Parathyroid adenoma (tissue), 2 donors: ENCODE results near the gene PLP2.

Source experiments
- H2AFZ ChIP-seq: fragments of 300-600 bp; sonication (generic); one replicate; pipeline ENCODE4 v1.7.0; 2017; ENCODE audit warnings: antibody characterized with exemption, mild to moderate bottlenecking
- H3K27ac ChIP-seq: fragments of 300-600 bp; sonication (generic); one replicate; pipeline ENCODE4 v1.7.0; 2017
- H3K27me3 ChIP-seq: fragments of 300-600 bp; sonication (generic); one replicate; pipeline ENCODE4 v1.7.0; 2017; ENCODE audit warnings: low read length; ENCODE audit not compliant: control insufficient read depth, insufficient read depth
- H3K36me3 ChIP-seq: fragments of 300-600 bp; sonication (generic); one replicate; pipeline ENCODE4 v1.7.0; 2017; ENCODE audit warnings: low read length; ENCODE audit not compliant: control insufficient read depth, insufficient read depth
- H3K4me1 ChIP-seq: fragments of 300-600 bp; sonication (generic); one replicate; pipeline ENCODE4 v1.7.0; 2017; ENCODE audit warnings: control low read depth
- H3K4me2 ChIP-seq: fragments of 300-600 bp; sonication (generic); one replicate; pipeline ENCODE4 v1.7.0; 2017; ENCODE audit warnings: low read length
- H3K4me3 ChIP-seq: fragments of 300-600 bp; sonication (generic); one replicate; pipeline ENCODE4 v1.7.0; 2017; ENCODE audit warnings: low read depth, low read length
- H3K79me2 ChIP-seq: fragments of 300-600 bp; sonication (generic); one replicate; pipeline ENCODE4 v1.7.0; 2017; ENCODE audit warnings: control low read depth
- H3K9ac ChIP-seq: fragments of 300-600 bp; sonication (generic); one replicate; pipeline ENCODE4 v1.7.0; 2017; ENCODE audit warnings: mild to moderate bottlenecking
- H3K9me3 ChIP-seq: fragments of 300-600 bp; sonication (generic); one replicate; pipeline ENCODE4 v1.7.0; 2017; ENCODE audit warnings: low read length; ENCODE audit not compliant: control insufficient read depth
- TF ChIP-seq, protein P1 (sequence below): fragments of 300-600 bp; sonication (generic); IDR thresholded peaks from one replicate; pipeline ENCODE4 v1.7.0; 2017; ENCODE audit warnings: antibody characterized with exemption, mild to moderate bottlenecking
- donor health status: primary hyperparathyroidism.

The PLP2 gene

DNA sequence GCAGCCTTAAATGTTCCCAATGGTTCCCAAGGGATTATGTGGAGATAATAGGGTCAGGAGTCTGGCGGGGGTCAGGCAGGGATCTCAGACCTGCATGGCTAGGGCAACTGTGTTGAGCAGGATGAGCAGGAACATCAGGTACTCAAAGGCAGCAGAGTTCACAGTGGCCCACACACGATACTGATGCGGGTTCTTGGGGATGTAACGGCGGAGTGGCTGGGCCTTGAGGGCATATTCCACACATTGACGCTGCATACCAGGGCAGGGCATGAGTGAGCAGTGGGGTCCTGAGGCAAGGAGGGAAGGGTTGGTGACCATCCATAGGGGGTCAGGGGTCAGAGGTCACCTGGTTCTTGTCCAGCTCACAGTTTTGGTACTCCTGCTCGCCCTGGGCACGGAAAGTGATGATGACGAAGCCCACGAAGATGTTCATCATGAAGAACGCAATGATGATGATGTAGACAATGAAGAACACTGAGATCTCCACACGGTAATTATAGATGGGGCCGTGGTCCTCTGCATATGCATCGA is 43.4 kb downstream of the PLP2 start:
- no peaks in the 10 kb centered on the region for H3K79me2 ChIP-seq
- H3K4me2 ChIP-seq = no peak overlapping the region
- H3K4me3 ChIP-seq = no peak overlapping the region
- no peak overlapping the region for H3K9ac ChIP-seq
- H2AFZ ChIP-seq = no peak overlapping the region
- H3K9me3 ChIP-seq = no peaks in the 10 kb centered on the region
- H3K36me3 ChIP-seq = no peaks in the 10 kb centered on the region
- TF ChIP-seq, protein P1, sequence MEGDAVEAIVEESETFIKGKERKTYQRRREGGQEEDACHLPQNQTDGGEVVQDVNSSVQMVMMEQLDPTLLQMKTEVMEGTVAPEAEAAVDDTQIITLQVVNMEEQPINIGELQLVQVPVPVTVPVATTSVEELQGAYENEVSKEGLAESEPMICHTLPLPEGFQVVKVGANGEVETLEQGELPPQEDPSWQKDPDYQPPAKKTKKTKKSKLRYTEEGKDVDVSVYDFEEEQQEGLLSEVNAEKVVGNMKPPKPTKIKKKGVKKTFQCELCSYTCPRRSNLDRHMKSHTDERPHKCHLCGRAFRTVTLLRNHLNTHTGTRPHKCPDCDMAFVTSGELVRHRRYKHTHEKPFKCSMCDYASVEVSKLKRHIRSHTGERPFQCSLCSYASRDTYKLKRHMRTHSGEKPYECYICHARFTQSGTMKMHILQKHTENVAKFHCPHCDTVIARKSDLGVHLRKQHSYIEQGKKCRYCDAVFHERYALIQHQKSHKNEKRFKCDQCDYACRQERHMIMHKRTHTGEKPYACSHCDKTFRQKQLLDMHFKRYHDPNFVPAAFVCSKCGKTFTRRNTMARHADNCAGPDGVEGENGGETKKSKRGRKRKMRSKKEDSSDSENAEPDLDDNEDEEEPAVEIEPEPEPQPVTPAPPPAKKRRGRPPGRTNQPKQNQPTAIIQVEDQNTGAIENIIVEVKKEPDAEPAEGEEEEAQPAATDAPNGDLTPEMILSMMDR = no peak
- H3K27me3 ChIP-seq = no peaks in the 10 kb centered on the region
- H3K27ac ChIP-seq = no peak overlapping the region
- no peaks in the 10 kb centered on the region for H3K4me1 ChIP-seq

DNA sequence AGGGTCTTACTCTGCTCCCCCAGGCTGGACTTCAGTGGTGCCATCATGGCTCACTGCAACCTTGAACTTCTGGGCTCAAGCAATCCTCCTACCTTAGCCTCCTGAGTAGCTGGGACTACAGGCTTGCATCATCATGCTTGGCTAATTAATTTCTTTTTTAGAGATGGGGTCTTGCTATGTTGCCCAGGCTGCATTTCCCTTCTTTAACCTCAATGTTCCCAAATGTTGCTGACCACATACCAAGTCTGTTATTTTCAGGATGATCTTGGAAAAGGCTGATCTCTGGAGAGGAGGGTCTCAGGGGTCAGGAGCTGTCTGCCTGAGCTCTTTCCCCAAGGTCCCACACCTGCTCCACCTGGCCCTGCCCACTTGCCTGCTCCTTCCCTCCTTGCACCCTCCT is 48.4 kb downstream of the PLP2 start:
- no peaks in the 10 kb centered on the region for H3K79me2 ChIP-seq
- no peak overlapping the region for H3K9ac ChIP-seq
- TF ChIP-seq, protein P1 = no peak
- no peaks in the 10 kb centered on the region for H3K4me1 ChIP-seq
- no peak overlapping the region for H3K4me2 ChIP-seq
- no peaks in the 10 kb centered on the region for H3K9me3 ChIP-seq
- H2AFZ ChIP-seq = no peak overlapping the region
- H3K36me3 ChIP-seq = no peaks in the 10 kb centered on the region
- H3K27ac ChIP-seq = no peak overlapping the region
- H3K4me3 ChIP-seq = no peak overlapping the region
- H3K27me3 ChIP-seq = no peaks in the 10 kb centered on the region

DNA sequence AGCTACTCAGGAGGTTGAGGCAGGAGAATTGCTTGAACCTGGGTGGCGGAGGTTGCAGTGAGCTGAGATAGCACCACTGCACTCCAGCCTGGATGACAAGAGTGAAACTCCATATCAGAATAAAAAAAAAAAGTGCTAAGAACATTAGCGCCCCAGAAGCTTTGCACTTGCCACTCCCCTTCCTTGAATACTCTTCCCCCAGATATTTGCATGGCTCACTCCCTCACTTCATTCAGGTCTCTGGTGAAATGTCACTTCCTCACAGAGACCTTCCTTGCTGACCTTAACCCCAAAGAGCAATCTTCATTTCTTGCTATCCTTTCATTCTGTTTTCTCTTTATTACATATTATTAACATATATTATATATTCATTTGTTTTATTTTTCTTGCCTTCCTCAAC is 50.2 kb downstream of the PLP2 start:
- H3K4me1 ChIP-seq = no peaks in the 10 kb centered on the region
- TF ChIP-seq, protein P1 = no peak
- H2AFZ ChIP-seq = no peak overlapping the region
- H3K27ac ChIP-seq = no peak overlapping the region
- no peaks in the 10 kb centered on the region for H3K9me3 ChIP-seq
- H3K27me3 ChIP-seq = no peaks in the 10 kb centered on the region
- no peaks in the 10 kb centered on the region for H3K79me2 ChIP-seq
- no peak overlapping the region for H3K4me2 ChIP-seq
- H3K4me3 ChIP-seq = no peak overlapping the region
- no peak overlapping the region for H3K9ac ChIP-seq
- no peaks in the 10 kb centered on the region for H3K36me3 ChIP-seq
